Keratinocyte (primary cell): ENCODE results near the gene NAA10. TPM values are rescaled to one million over a fixed set of nuclear protein-coding genes. Genes with fewer than 3 reads are reported as not detected.
"Not testable (repeated sequence)": the region's sequence is repeated elsewhere in the genome, so short reads cannot be mapped to it uniquely, and the experiment has no call there.

Experiments
- DNase-seq: peaks from one replicate; pipeline ENCODE4 v3.0.0-alpha.2; 2011; ENCODE audit warnings: low read depth, missing footprints, low spot score
- FAIRE-seq: peaks from 2 replicates; lab custom pipeline; 2011; peaks lifted over from hg19 to GRCh38; lab: Jason Lieb, UNC
- H2AFZ ChIP-seq: 2 replicates; pipeline ENCODE4 v1.6.0; 2012; ENCODE audit warnings: low read length, control low read depth, inconsistent platforms; ENCODE audit not compliant: control insufficient read depth
- H3K27ac ChIP-seq: 2 replicates; pipeline ENCODE4 v1.5.1; 2011; ENCODE audit warnings: low read length; ENCODE audit not compliant: control insufficient read depth, insufficient read depth
- H3K27me3 ChIP-seq: 3 replicates; pipeline ENCODE4 v1.6.0; 2011; ENCODE audit warnings: low read length; ENCODE audit not compliant: control insufficient read depth, insufficient read depth; ENCODE audit errors: extremely low read depth
- H3K36me3 ChIP-seq, 2 experiments: 2 replicates in 1 of 2; 3 replicates in 1 of 2; pipeline ENCODE4 v1.5.1; 2011; ENCODE audit warnings: low read length in 2 of 2, mild to moderate bottlenecking in 1 of 2; ENCODE audit not compliant: control insufficient read depth in 2 of 2, insufficient read depth in 2 of 2; ENCODE audit errors: extremely low read depth in 1 of 2
- H3K4me1 ChIP-seq: 3 replicates; pipeline ENCODE4 v1.5.1; 2011; ENCODE audit warnings: low read length; ENCODE audit not compliant: control insufficient read depth, insufficient read depth; ENCODE audit errors: extremely low read depth
- H3K4me2 ChIP-seq: 3 replicates; pipeline ENCODE4 v1.6.0; 2011; ENCODE audit warnings: low read depth, low read length; ENCODE audit not compliant: control insufficient read depth, insufficient read depth; ENCODE audit errors: extremely low read depth
- H3K4me3 ChIP-seq, 3 experiments: fragments of 200-600 bp in 1 of 3; sonication (generic) in 1 of 3; 2 replicates in 2 of 3; 3 replicates in 1 of 3; pipeline ENCODE4 v1.5.1; 2011 to 2016; ENCODE audit warnings: low read length in 3 of 3, mild to moderate bottlenecking in 3 of 3, control low read depth in 2 of 3, inconsistent platforms in 1 of 3, low read depth in 1 of 3, mixed read lengths in 1 of 3, mixed run types in 1 of 3, moderate library complexity in 1 of 3; ENCODE audit not compliant: control insufficient read depth in 2 of 3, insufficient read depth in 2 of 3; ENCODE audit errors: extremely low read depth in 1 of 3
- H3K79me2 ChIP-seq: 2 replicates; pipeline ENCODE4 v1.6.0; 2012; ENCODE audit warnings: low read length; ENCODE audit not compliant: control insufficient read depth, insufficient read depth
- H3K9ac ChIP-seq: 3 replicates; pipeline ENCODE4 v1.6.0; 2011; ENCODE audit warnings: low read length; ENCODE audit not compliant: control insufficient read depth, insufficient read depth; ENCODE audit errors: extremely low read depth
- H3K9me1 ChIP-seq: 3 replicates; pipeline ENCODE4 v1.6.0; 2011; ENCODE audit warnings: low read length; ENCODE audit not compliant: control insufficient read depth, insufficient read depth; ENCODE audit errors: extremely low read depth
- H3K9me3 ChIP-seq: 2 replicates; pipeline ENCODE4 v1.5.1; 2012; ENCODE audit warnings: low read depth, low read length; ENCODE audit not compliant: control insufficient read depth
- H4K20me1 ChIP-seq: 3 replicates; pipeline ENCODE4 v1.6.0; 2011; ENCODE audit warnings: low read length; ENCODE audit not compliant: control insufficient read depth, insufficient read depth; ENCODE audit errors: extremely low read depth
- CTCF ChIP-seq, 3 experiments: IDR thresholded peaks in 1 of 3; conservative IDR thresholded peaks in 1 of 3; optimal IDR thresholded peaks in 1 of 3; 2 replicates in 2 of 3; 3 replicates in 1 of 3; pipeline versions ENCODE3 to v1.5.1; 2011; ENCODE audit warnings: low read length in 3 of 3, mild to moderate bottlenecking in 3 of 3, moderate library complexity in 2 of 3, control low read depth in 1 of 3, inconsistent platforms in 1 of 3; ENCODE audit not compliant: insufficient read depth in 2 of 3; ENCODE audit errors: extremely low read depth in 1 of 3
- EZH2 ChIP-seq: IDR thresholded peaks from one replicate; pipeline ENCODE4 v1.6.1; 2012; ENCODE audit warnings: inconsistent platforms, mild to moderate bottlenecking, low read length, moderate library complexity
- dilution Hi-C: fragments of 300-500 bp; cut with MboI; formaldehyde crosslinking; loops from one replicate; pipeline ENCODE4 v1.7.0; 2020; ENCODE audit warnings: low sequenced_read_pairs; ENCODE audit not compliant: extremely low pct_ligation_motif_present
- polyA plus RNA-seq, 5 experiments: library from polyadenylated mRNA; depleted of rRNA in 3 of 5; stranded (reverse) in 3 of 5; stranded (forward) in 1 of 5; unstranded in 1 of 5; fragments of >200 nt; gene quantifications; 1 replicate in 1 of 5; 2 replicates in 3 of 5; 3 replicates in 1 of 5; pipeline versions ENCODE4 v1.2.1 to v1.2.3, GENCODE V29; 2011 to 2012; ENCODE audit warnings: missing spikeins in 2 of 5, low read depth in 1 of 5, low replicate concordance in 1 of 5

The NAA10 gene
- polyA plus RNA-seq, 1 donor (not counting 4 experiments of a cell fraction or from before 2014, with no cell fraction given), result 103 TPM

DNA sequence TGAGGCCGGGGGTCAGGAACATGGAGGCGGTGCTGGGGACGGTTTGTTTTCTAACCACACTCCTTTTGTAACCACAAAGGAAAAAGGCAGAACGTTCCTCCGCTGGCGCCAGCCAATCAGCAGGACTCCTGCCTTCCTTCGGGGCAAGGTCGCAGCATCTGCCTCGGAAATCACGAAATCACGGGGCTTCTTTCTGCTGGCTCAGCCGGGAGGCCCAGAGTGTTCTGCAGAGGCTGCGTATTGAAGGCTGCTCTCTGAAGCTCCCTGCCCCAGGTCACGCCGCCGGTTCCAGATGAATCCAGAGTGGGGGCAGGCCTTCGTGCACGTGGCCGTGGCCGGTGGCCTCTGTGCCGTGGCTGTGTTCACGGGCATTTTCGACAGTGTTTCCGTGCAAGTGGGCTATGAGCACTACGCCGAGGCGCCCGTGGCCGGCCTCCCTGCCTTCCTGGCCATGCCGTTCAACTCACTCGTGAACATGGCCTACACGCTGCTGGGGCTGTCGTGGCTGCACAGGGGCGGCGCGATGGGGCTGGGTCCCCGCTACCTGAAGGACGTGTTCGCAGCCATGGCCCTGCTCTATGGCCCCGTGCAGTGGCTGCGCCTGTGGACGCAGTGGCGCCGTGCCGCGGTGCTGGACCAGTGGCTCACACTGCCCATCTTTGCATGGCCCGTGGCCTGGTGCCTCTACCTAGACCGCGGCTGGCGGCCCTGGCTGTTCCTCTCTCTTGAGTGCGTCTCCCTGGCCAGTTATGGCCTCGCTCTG, 47.1 kb upstream of the NAA10 start:
- Histone ChIP-seq H3K4me1 (peaks cover 4% of the 10 kb centered on the region), H2AFZ (no peak overlapping the region), H3K4me3 (no peak overlapping the region), H3K79me2 (no peaks in the 10 kb centered on the region), H4K20me1 (no peaks in the 10 kb centered on the region), H3K9me3 (no peaks in the 10 kb centered on the region), H3K27me3 (peaks cover 3% of the 10 kb centered on the region), H3K9ac (no peak overlapping the region), H3K36me3 (no peaks in the 10 kb centered on the region), H3K27ac (no peak overlapping the region), H3K9me1 (no peaks in the 10 kb centered on the region), H3K4me2 (no peak overlapping the region)
- FAIRE-seq, result no peak
- DNase-seq, result no peak
- dilution Hi-C loops, result no loop called here
- TF ChIP-seq EZH2, result no peak
- no peak for TF ChIP-seq CTCF (optimal IDR thresholded peaks at IDR 0.05 in 1 of 3, IDR thresholded peaks at IDR 0.05 in 1 of 3, conservative IDR thresholded peaks at IDR 0.05 in 1 of 3; ENCODE audit: extremely low read depth in 1 of 3, insufficient read depth in 2 of 3, low read length in 3 of 3)

- no peak overlapping the region for H3K27ac ChIP-seq
- dilution Hi-C loops, result no loop called here
- TF ChIP-seq CTCF (optimal IDR thresholded peaks at IDR 0.05 in 1 of 3, IDR thresholded peaks at IDR 0.05 in 1 of 3, conservative IDR thresholded peaks at IDR 0.05 in 1 of 3; ENCODE audit: extremely low read depth in 1 of 3, insufficient read depth in 2 of 3, low read length in 3 of 3) (no peak), EZH2 (no peak)
- no peaks in the 10 kb centered on the region for H3K79me2 ChIP-seq
- no peaks in the 10 kb centered on the region for H3K36me3 ChIP-seq
- DNase-seq (no peak), FAIRE-seq (no peak)
- no peak overlapping the region for H2AFZ ChIP-seq
- no peaks in the 10 kb centered on the region for H3K9me3 ChIP-seq
- H4K20me1 ChIP-seq, result no peaks in the 10 kb centered on the region
- no peaks in the 10 kb centered on the region for H3K9me1 ChIP-seq
- H3K4me3 ChIP-seq, result no peak overlapping the region
- peaks cover 4% of the 10 kb centered on the region for H3K4me1 ChIP-seq
- H3K9ac ChIP-seq, result no peak overlapping the region
- no peak overlapping the region for H3K4me2 ChIP-seq
- H3K27me3 ChIP-seq, result peaks cover 3% of the 10 kb centered on the region
These were observed 46.4 kb upstream of the NAA10 start for GRCh38 chrX:153981231-153981630.

GRCh38 chrX:153980394-153980793, 45.6 kb upstream of the NAA10 start:
- H2AFZ ChIP-seq, H3K36me3 ChIP-seq, H3K79me2 ChIP-seq, DNase-seq, H3K4me1 ChIP-seq, H4K20me1 ChIP-seq, H3K4me3 ChIP-seq, H3K27me3 ChIP-seq, FAIRE-seq, H3K9ac ChIP-seq, H3K27ac ChIP-seq, dilution Hi-C loops, H3K4me2 ChIP-seq, H3K9me1 ChIP-seq, H3K9me3 ChIP-seq: not testable (repeated sequence)
